Endothelial cell of umbilical vein (primary cell): ENCODE measurements around the gene FOXL2NB. TPM values are rescaled to one million over a fixed set of nuclear protein-coding genes. Genes with fewer than 3 reads are reported as not detected.

ENCODE experiments used
- BruUV-seq: library from RNA; stranded (reverse); fragments of 400-500 nt; replicated peaks from 2 replicates; lab custom pipeline; 2021; lab: Mats Ljungman, UMichigan
- CTCF ChIA-PET: fragments of 300-600, 350-600 bp; sonication (Branson Sonifier 250); formaldehyde crosslinking; loops from one replicate; lab custom pipeline; 2021; ENCODE audit warnings: antibody characterized with exemption, inconsistent platforms; lab: Charles Lee
- POLR2A ChIA-PET: fragments of 300-600, 350-600 bp; sonication (Branson Sonifier 250); formaldehyde crosslinking; loops from one replicate; lab custom pipeline; 2021; ENCODE audit warnings: antibody characterized with exemption, inconsistent platforms; lab: Charles Lee
- DNase-seq: peaks from one replicate; pipeline ENCODE4 v3.0.0-alpha.2; 2011; ENCODE audit warnings: low read depth, low spot score
- FAIRE-seq: peaks from 2 replicates; lab custom pipeline; 2011; peaks lifted over from hg19 to GRCh38; lab: Jason Lieb, UNC
- H2AFZ ChIP-seq: 2 replicates; pipeline ENCODE4 v1.6.0; 2012; ENCODE audit warnings: low read depth, low read length, control low read depth, inconsistent platforms
- H3K27ac ChIP-seq: 2 replicates; pipeline ENCODE4 v1.5.1; 2011; ENCODE audit warnings: low read depth, mild to moderate bottlenecking, control low read depth, low read length, moderate library complexity; ENCODE audit not compliant: insufficient read depth
- H3K27me3 ChIP-seq, 2 experiments: 2 replicates each; pipeline versions ENCODE4 v1.6.0 to v1.6.1; 2011; ENCODE audit warnings: low read length in 2 of 2, mixed read lengths in 1 of 2; ENCODE audit not compliant: control insufficient read depth in 2 of 2, insufficient read depth in 2 of 2
- H3K36me3 ChIP-seq, 2 experiments: 2 replicates in 1 of 2; 3 replicates in 1 of 2; pipeline ENCODE4 v1.5.1; 2011; ENCODE audit warnings: low read length in 2 of 2, mild to moderate bottlenecking in 1 of 2, moderate library complexity in 1 of 2; ENCODE audit not compliant: control insufficient read depth in 2 of 2, insufficient read depth in 2 of 2; ENCODE audit errors: extremely low read depth in 1 of 2
- H3K4me1 ChIP-seq: 3 replicates; pipeline ENCODE4 v1.5.1; 2011; ENCODE audit warnings: mild to moderate bottlenecking, low read length; ENCODE audit not compliant: control insufficient read depth, insufficient read depth; ENCODE audit errors: extremely low read depth
- H3K4me2 ChIP-seq: 2 replicates; pipeline ENCODE4 v1.6.1; 2011; ENCODE audit warnings: low read length, control low read depth, mixed read lengths; ENCODE audit not compliant: insufficient read depth
- H3K4me3 ChIP-seq, 3 experiments: fragments of 200-600 bp in 1 of 3; sonication (generic), shearing (Covaris generic) in 1 of 3; replicated peaks in 1 of 3; 2 replicates each; pipeline ENCODE4 v1.5.1; 2011 to 2016; ENCODE audit warnings: control low read depth in 3 of 3, low read length in 3 of 3, mild to moderate bottlenecking in 2 of 3, inconsistent platforms in 1 of 3, low read depth in 1 of 3, moderate library complexity in 1 of 3; ENCODE audit not compliant: insufficient read depth in 1 of 3
- H3K79me2 ChIP-seq: 2 replicates; pipeline ENCODE4 v1.6.0; 2012; ENCODE audit warnings: low read length, inconsistent platforms; ENCODE audit not compliant: control insufficient read depth, insufficient read depth
- H3K9ac ChIP-seq: replicated peaks from 2 replicates; pipeline ENCODE3; 2011; ENCODE audit warnings: low read length, control low read depth; ENCODE audit not compliant: insufficient read depth; ENCODE audit errors: extremely low read depth
- H3K9me1 ChIP-seq: replicated peaks from 3 replicates; pipeline ENCODE4 v1.6.0; 2011; ENCODE audit warnings: mild to moderate bottlenecking, low read length; ENCODE audit not compliant: control insufficient read depth, insufficient read depth; ENCODE audit errors: extremely low read depth
- H3K9me3 ChIP-seq: replicated peaks from 2 replicates; pipeline ENCODE4 v1.5.1; 2012; ENCODE audit warnings: low read length, inconsistent platforms; ENCODE audit not compliant: control insufficient read depth, insufficient read depth
- H4K20me1 ChIP-seq: replicated peaks from 2 replicates; pipeline ENCODE3; 2011; ENCODE audit warnings: mild to moderate bottlenecking, low read length; ENCODE audit not compliant: control insufficient read depth, insufficient read depth; ENCODE audit errors: extremely low read depth
- EZH2 ChIP-seq: IDR thresholded peaks from 2 replicates; pipeline ENCODE4 v1.6.1; 2012; ENCODE audit warnings: borderline replicate concordance, low read depth, mild to moderate bottlenecking, moderate library complexity, low read length, inconsistent platforms; ENCODE audit not compliant: severe bottlenecking
- FOS ChIP-seq: IDR thresholded peaks from 2 replicates; pipeline ENCODE4 v1.6.1; 2011; ENCODE audit warnings: mild to moderate bottlenecking, low read length, moderate library complexity, borderline replicate concordance; ENCODE audit not compliant: insufficient read depth
- GATA2 ChIP-seq: IDR thresholded peaks from 2 replicates; pipeline ENCODE4 v1.7.0; 2011; ENCODE audit warnings: low read depth, mild to moderate bottlenecking, moderate library complexity, mixed read lengths, low read length; ENCODE audit not compliant: insufficient read length, insufficient read depth
- MYC ChIP-seq: IDR thresholded peaks from one replicate; pipeline ENCODE4 v1.6.1; 2011; ENCODE audit warnings: mild to moderate bottlenecking, low read depth, low read length
- POLR2A ChIP-seq: IDR thresholded peaks from 2 replicates; pipeline ENCODE4 v1.6.1; 2012; ENCODE audit warnings: low read depth, mild to moderate bottlenecking, control low read depth, low read length
- POLR2AphosphoS5 ChIP-seq: IDR thresholded peaks from 2 replicates; pipeline ENCODE4 v1.6.1; 2012; ENCODE audit warnings: low read depth, mild to moderate bottlenecking, control low read depth, low read length, moderate library complexity; ENCODE audit not compliant: insufficient read depth
- dilution Hi-C: fragments of 300-500 bp; cut with MboI; formaldehyde crosslinking; loops from one replicate; pipeline ENCODE4 v1.15.0; 2019; ENCODE audit warnings: low sequenced_read_pairs; ENCODE audit not compliant: extremely low pct_ligation_motif_present
- intact Hi-C: fragments of 100-400 bp; cut with micrococcal nuclease; formaldehyde crosslinking; loops from one replicate; pipeline ENCODE4 v1.10.0; 2022
- polyA plus RNA-seq, 4 experiments: library from polyadenylated mRNA; depleted of rRNA in 3 of 4; stranded (reverse) in 3 of 4; unstranded in 1 of 4; fragments of >200 nt; gene quantifications; 2 replicates each; pipeline versions ENCODE4 v1.2.1 to v1.2.3, GENCODE V29; 2011 to 2012; ENCODE audit warnings: missing spikeins in 1 of 4
- total RNA-seq: library from RNA; stranded (reverse); gene quantifications from 2 replicates; pipeline ENCODE4 v1.2.3, GENCODE V29; 2021
- TF ChIP-seq, protein P1 (sequence below), 2 donors: IDR thresholded peaks; 1 replicate in 1 of 2; 2 replicates in 1 of 2; pipeline ENCODE4 v1.5.1; 2011; ENCODE audit warnings: low read length in 2 of 2, mild to moderate bottlenecking in 2 of 2, moderate library complexity in 2 of 2, control low read depth in 1 of 2, inconsistent platforms in 1 of 2, low read depth in 1 of 2; ENCODE audit not compliant: insufficient read depth in 1 of 2; ENCODE audit errors: extremely low read depth in 1 of 2
- TF ChIP-seq, protein P2 (sequence below): IDR thresholded peaks from 2 replicates; pipeline ENCODE4 v1.6.1; 2011; ENCODE audit not compliant: insufficient read depth, insufficient read length

The FOXL2NB gene
- total and polyA plus RNA-seq, 2 donors (not counting 3 experiments of a cell fraction or from before 2014, with no cell fraction given) = 0.01 TPM; not detected in 1

DNA sequence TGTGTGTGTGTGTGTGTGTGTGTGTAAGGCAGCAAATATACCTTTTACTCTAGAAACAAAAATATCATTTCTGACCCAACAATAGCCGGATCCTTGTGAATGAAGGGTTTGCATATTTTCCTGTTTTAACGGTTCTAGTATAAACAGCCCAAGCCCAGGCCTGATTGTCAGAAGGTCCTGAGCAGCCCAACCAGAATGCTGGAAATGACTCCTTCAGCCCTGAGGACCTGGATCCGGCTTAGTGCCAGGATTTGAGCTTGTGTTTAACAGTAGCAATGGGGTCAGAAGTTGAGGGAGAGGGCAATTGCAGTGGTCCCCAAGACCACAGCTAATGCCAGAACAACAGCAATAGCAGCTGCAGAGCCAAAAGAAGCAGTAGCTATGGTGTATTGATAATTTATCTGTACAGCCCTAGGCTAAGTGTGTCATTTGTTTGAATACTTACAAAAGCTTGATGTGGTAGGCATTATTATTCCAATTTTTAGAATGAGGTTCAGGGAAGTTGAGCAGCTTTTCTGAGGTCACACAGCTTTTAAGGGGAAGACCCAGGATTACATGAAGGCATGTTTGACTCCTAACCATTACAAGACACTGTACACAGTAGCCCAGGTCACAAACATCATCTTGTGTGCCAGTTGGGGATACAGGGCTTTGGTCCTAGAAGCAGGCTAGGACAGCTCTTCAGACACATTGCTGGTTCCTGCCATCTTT lies 12.9 kb upstream of the FOXL2NB start:
- ChIA-PET POLR2A (no interaction called here), CTCF (interaction anchor here (0.6 to 4.8 kb wide), 10 partner anchors 11 to 455 kb away, joined by 3 to 59 read pairs (median 6); partner anchors contain the start of gene CEP70)
- peak; percentile 73 for DNase-seq
- Histone ChIP-seq H3K9me1 (no peaks in the 10 kb centered on the region), H3K27ac (no peak overlapping the region), H3K27me3 (peaks cover 36 to 47% of the 10 kb centered on the region in 2 experiments), H3K4me1 (peaks cover 7% of the 10 kb centered on the region), H3K9me3 (no peaks in the 10 kb centered on the region), H3K4me2 (no peak overlapping the region), H3K79me2 (no peaks in the 10 kb centered on the region), H3K9ac (no peak overlapping the region), H3K36me3 (no peaks in the 10 kb centered on the region), H4K20me1 (no peaks in the 10 kb centered on the region), H3K4me3 (no peak overlapping the region), H2AFZ (no peak overlapping the region)
- BruUV-seq = no TSS peak
- FAIRE-seq = peak; percentile 64
- no peak for TF ChIP-seq FOS
- no peak for TF ChIP-seq GATA2
- TF ChIP-seq, protein P1, sequence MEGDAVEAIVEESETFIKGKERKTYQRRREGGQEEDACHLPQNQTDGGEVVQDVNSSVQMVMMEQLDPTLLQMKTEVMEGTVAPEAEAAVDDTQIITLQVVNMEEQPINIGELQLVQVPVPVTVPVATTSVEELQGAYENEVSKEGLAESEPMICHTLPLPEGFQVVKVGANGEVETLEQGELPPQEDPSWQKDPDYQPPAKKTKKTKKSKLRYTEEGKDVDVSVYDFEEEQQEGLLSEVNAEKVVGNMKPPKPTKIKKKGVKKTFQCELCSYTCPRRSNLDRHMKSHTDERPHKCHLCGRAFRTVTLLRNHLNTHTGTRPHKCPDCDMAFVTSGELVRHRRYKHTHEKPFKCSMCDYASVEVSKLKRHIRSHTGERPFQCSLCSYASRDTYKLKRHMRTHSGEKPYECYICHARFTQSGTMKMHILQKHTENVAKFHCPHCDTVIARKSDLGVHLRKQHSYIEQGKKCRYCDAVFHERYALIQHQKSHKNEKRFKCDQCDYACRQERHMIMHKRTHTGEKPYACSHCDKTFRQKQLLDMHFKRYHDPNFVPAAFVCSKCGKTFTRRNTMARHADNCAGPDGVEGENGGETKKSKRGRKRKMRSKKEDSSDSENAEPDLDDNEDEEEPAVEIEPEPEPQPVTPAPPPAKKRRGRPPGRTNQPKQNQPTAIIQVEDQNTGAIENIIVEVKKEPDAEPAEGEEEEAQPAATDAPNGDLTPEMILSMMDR (IDR thresholded peaks at IDR 0.05; ENCODE audit: extremely low read depth in 1 of 2, insufficient read depth in 1 of 2, low read depth in 1 of 2, low read length in 2 of 2) = no peak
- no peak for TF ChIP-seq MYC
- TF ChIP-seq, protein P2, sequence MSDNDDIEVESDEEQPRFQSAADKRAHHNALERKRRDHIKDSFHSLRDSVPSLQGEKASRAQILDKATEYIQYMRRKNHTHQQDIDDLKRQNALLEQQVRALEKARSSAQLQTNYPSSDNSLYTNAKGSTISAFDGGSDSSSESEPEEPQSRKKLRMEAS = no peak
- TF ChIP-seq POLR2A = no peak
- TF ChIP-seq POLR2AphosphoS5 = no peak
- no peak for TF ChIP-seq EZH2
- intact Hi-C loops = no loop called here
- dilution Hi-C loops = no loop called here
